H9 (cell line): ENCODE results near the gene NHERF2. TPM values are rescaled to one million over a fixed set of nuclear protein-coding genes. Genes with fewer than 3 reads are reported as not detected.

Experiments
- DNase-seq: peaks from one replicate; pipeline ENCODE4 v3.0.0-alpha.2; 2017
- H2AFZ ChIP-seq: one replicate; pipeline ENCODE4 v1.6.1; 2013; ENCODE audit warnings: mild to moderate bottlenecking, low read length, control low read depth, moderate library complexity
- H2AK5ac ChIP-seq: 2 replicates; pipeline ENCODE4 v1.6.1; 2013; ENCODE audit warnings: low read length, control low read depth, mixed read lengths; ENCODE audit not compliant: insufficient read length
- H2BK120ac ChIP-seq: one replicate; pipeline ENCODE4 v1.6.1; 2013; ENCODE audit warnings: low read depth, mild to moderate bottlenecking, low read length, control low read depth, inconsistent platforms; ENCODE audit not compliant: poor library complexity, severe bottlenecking
- H2BK12ac ChIP-seq: 2 replicates; pipeline ENCODE4 v1.6.1; 2013; ENCODE audit warnings: low read length, control low read depth, mixed read lengths, low read depth; ENCODE audit not compliant: insufficient read length
- H2BK15ac ChIP-seq: 2 replicates; pipeline ENCODE4 v1.6.1; 2013; ENCODE audit warnings: low read depth, low read length, control low read depth
- H2BK20ac ChIP-seq: one replicate; pipeline ENCODE4 v1.6.1; 2013; ENCODE audit warnings: low read depth, mild to moderate bottlenecking, low read length, control low read depth, inconsistent platforms; ENCODE audit not compliant: poor library complexity, severe bottlenecking
- H2BK5ac ChIP-seq: 2 replicates; pipeline ENCODE4 v1.6.1; 2013; ENCODE audit warnings: low read length, control low read depth, mixed read lengths; ENCODE audit not compliant: insufficient read length
- H3K14ac ChIP-seq: 2 replicates; pipeline ENCODE4 v1.6.1; 2013; ENCODE audit warnings: low read length, control low read depth; ENCODE audit not compliant: insufficient read depth
- H3K18ac ChIP-seq: 2 replicates; pipeline ENCODE4 v1.6.1; 2013; ENCODE audit warnings: low read depth, mild to moderate bottlenecking, mixed read lengths, low read length, control low read depth; ENCODE audit not compliant: insufficient read length
- H3K23ac ChIP-seq: 2 replicates; pipeline ENCODE4 v1.6.1; 2013; ENCODE audit warnings: low read length, control low read depth, mixed read lengths, low read depth; ENCODE audit not compliant: insufficient read length
- H3K23me2 ChIP-seq: 2 replicates; pipeline ENCODE4 v1.6.1; 2013; ENCODE audit warnings: low read depth, mild to moderate bottlenecking, mixed read lengths, low read length, control low read depth; ENCODE audit not compliant: insufficient read length, poor library complexity, severe bottlenecking
- H3K27ac ChIP-seq: 2 replicates; pipeline ENCODE4 v1.5.1; 2013; ENCODE audit warnings: low read length, control low read depth, mixed read lengths, low read depth; ENCODE audit not compliant: insufficient read length
- H3K27me3 ChIP-seq: 2 replicates; pipeline ENCODE4 v1.6.1; 2013; ENCODE audit warnings: low read length, control low read depth, inconsistent platforms; ENCODE audit not compliant: insufficient read depth
- H3K4ac ChIP-seq: 2 replicates; pipeline ENCODE4 v1.6.1; 2013; ENCODE audit warnings: low read depth, mild to moderate bottlenecking, control low read depth, inconsistent platforms, low read length, moderate library complexity
- H3K4me1 ChIP-seq: 2 replicates; pipeline ENCODE4 v1.6.1; 2013; ENCODE audit warnings: low read length, control low read depth, inconsistent platforms; ENCODE audit not compliant: insufficient read depth
- H3K4me2 ChIP-seq: 2 replicates; pipeline ENCODE4 v1.6.1; 2013; ENCODE audit warnings: low read length, control low read depth, mixed read lengths; ENCODE audit not compliant: insufficient read length, insufficient read depth
- H3K56ac ChIP-seq: 2 replicates; pipeline ENCODE4 v1.6.1; 2013; ENCODE audit warnings: low read depth, mild to moderate bottlenecking, mixed read lengths, low read length, control low read depth; ENCODE audit not compliant: insufficient read length
- H3K79me1 ChIP-seq: 2 replicates; pipeline ENCODE4 v1.6.1; 2013; ENCODE audit warnings: low read depth, mild to moderate bottlenecking, moderate library complexity, low read length, control low read depth, inconsistent platforms; ENCODE audit not compliant: insufficient read depth, poor library complexity, severe bottlenecking
- H3K79me2 ChIP-seq: 2 replicates; pipeline ENCODE4 v1.6.1; 2013; ENCODE audit warnings: low read length, control low read depth, inconsistent platforms; ENCODE audit not compliant: insufficient read depth
- H3K9ac ChIP-seq: 2 replicates; pipeline ENCODE4 v1.6.1; 2013; ENCODE audit warnings: low read length, control low read depth, mixed read lengths; ENCODE audit not compliant: insufficient read length; ENCODE audit errors: extremely low read depth
- H3K9me3 ChIP-seq: one replicate; pipeline ENCODE4 v1.6.1; 2013; ENCODE audit warnings: low read depth, low read length, inconsistent platforms; ENCODE audit not compliant: control insufficient read depth
- H3T11ph ChIP-seq: one replicate; pipeline ENCODE4 v1.6.1; 2013; ENCODE audit warnings: mild to moderate bottlenecking, low read length, control low read depth, inconsistent platforms
- H4K20me1 ChIP-seq: one replicate; pipeline ENCODE4 v1.6.1; 2013; ENCODE audit not compliant: control insufficient read depth, insufficient read length, insufficient read depth
- H4K5ac ChIP-seq: 2 replicates; pipeline ENCODE4 v1.6.1; 2013; ENCODE audit warnings: low read depth, mild to moderate bottlenecking, mixed read lengths, low read length, control low read depth; ENCODE audit not compliant: insufficient read length
- H4K8ac ChIP-seq: replicated peaks from 2 replicates; pipeline ENCODE4 v1.6.1; 2013; ENCODE audit warnings: low read length, control low read depth, mixed read lengths, low read depth; ENCODE audit not compliant: insufficient read length
- H4K91ac ChIP-seq: 2 replicates; pipeline ENCODE4 v1.6.1; 2013; ENCODE audit warnings: low read depth, mild to moderate bottlenecking, moderate library complexity, mixed read lengths, low read length, control low read depth; ENCODE audit not compliant: insufficient read length
- H3K27ac Mint-ChIP-seq, 3 experiments: 2 replicates in 2 of 3; 3 replicates in 1 of 3; pipeline ENCODE4 v1.8.0; 2020 to 2021; ENCODE audit warnings: mixed read lengths in 3 of 3, mild to moderate bottlenecking in 1 of 3, moderate library complexity in 1 of 3
- H3K27me3 Mint-ChIP-seq: 2 replicates; pipeline ENCODE4 v1.8.0; 2021; ENCODE audit warnings: low read depth, mild to moderate bottlenecking, moderate library complexity, mixed read lengths
- H3K36me3 Mint-ChIP-seq, 3 experiments: 2 replicates in 2 of 3; 3 replicates in 1 of 3; pipeline ENCODE4 v1.8.0; 2020 to 2021; ENCODE audit warnings: low read depth in 3 of 3, mixed read lengths in 3 of 3; ENCODE audit not compliant: insufficient read depth in 1 of 3
- H3K4me1 Mint-ChIP-seq, 2 experiments: 2 replicates each; pipeline ENCODE4 v1.8.0; 2020; ENCODE audit warnings: mixed read lengths in 2 of 2
- H3K4me3 Mint-ChIP-seq, 2 experiments: 2 replicates in 1 of 2; 3 replicates in 1 of 2; pipeline ENCODE4 v1.8.0; 2020 to 2021; ENCODE audit warnings: mild to moderate bottlenecking in 2 of 2, mixed read lengths in 2 of 2, moderate library complexity in 1 of 2
- H3K9me3 Mint-ChIP-seq, 2 experiments: 2 replicates in 1 of 2; 3 replicates in 1 of 2; pipeline ENCODE4 v1.8.0; 2020; ENCODE audit warnings: mild to moderate bottlenecking in 2 of 2, mixed read lengths in 2 of 2, moderate library complexity in 1 of 2
- WGBS: extraction: QIAGEN DNeasy Blood & Tissue Kit; methylation state at CpG from one replicate; pipeline ENCODE4 v1.1.7; 2013; ENCODE audit warnings: missing lambda C conversion rate, low lambda C conversion rate, mixed read lengths; ENCODE audit not compliant: insufficient read length; ENCODE audit errors: extremely low coverage; 5-methylcytosine and 5-hydroxymethylcytosine counted together
- total RNA-seq: library from RNA; stranded (reverse); gene quantifications from 2 replicates; pipeline ENCODE4 v1.2.1, GENCODE V29; 2021
- TF ChIP-seq, protein P1 (sequence below): fragments of 200-600 bp; sonication (generic); conservative IDR thresholded peaks from 3 replicates; pipeline ENCODE4 v1.8.0; 2021; ENCODE audit warnings: antibody characterized with exemption, mild to moderate bottlenecking

Gene NHERF2
- total RNA-seq, 1 experiment from 2014 or later: 15.3 TPM

DNA sequence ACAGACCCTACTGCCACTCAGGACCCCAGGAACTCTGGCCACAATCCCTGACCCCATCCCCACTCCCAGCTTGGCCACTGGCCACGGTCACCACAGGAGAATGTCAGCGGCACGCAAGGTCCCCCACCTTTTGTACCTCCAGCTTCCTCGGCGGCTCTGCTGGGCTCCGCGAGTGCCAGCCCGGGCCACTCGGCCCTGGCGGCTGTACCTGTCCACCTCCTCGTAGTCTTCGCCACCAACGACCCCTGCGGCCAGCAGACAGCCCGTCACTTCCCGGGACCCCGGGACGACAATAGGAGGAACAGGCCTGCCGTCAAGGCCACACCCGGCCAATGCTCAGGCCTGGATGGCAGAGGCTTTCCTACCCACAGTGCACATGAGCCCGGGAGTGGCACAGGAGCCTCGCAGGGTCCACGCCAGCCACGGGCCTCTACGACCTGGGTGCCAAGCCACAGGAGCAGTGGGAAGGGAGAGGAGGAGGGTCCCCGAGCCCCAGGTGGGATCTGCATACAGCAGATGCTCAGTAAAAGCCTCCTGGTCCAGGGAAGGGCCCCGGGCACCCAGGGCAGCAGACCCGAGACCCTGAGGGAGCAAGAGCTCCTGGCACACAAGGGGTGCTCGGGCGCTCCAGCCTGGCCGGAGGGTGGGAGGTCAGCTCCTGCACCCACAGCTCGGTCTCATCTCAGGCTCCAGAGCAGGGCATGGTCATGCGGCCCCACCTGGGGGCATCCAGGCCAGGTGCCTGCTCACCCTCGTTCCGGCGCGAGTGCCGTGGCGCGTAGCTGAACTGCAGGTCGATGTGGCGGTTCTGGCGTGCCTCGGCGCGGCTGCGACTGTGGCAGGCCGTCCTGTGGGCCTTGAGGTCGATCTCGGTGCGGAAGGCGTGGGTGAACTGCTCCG lies 25.0 kb upstream of the NHERF2 start:
- Mint-ChIP-seq H3K9me3 (no peaks in the 10 kb centered on the region), H3K27ac (0 out of 7 replicates have a peak overlapping the region, but pooled peaks of 1 of the 3 experiments have one; percentile 44), H3K36me3 (peaks cover 18 to 49% (median 48%) of the 10 kb centered on the region in 3 experiments), H3K4me3 (no peak overlapping the region), H3K4me1 (peaks cover 7 to 15% of the 10 kb centered on the region in 2 experiments), H3K27me3 (no peaks in the 10 kb centered on the region)
- no peak overlapping the region for H3K23ac ChIP-seq
- peaks cover 9% of the 10 kb centered on the region for H3K79me1 ChIP-seq
- H3K4me2 ChIP-seq: no peak overlapping the region
- peaks cover 5% of the 10 kb centered on the region; the same call in 1 of the 2 replicates for H3K79me2 ChIP-seq
- H3K27me3 ChIP-seq: no peaks in the 10 kb centered on the region
- H3K23me2 ChIP-seq: no peaks in the 10 kb centered on the region
- no peak overlapping the region for H2AK5ac ChIP-seq
- H4K91ac ChIP-seq: no peak overlapping the region
- no peak overlapping the region for H3K56ac ChIP-seq
- H3K4ac ChIP-seq: no peak overlapping the region
- H3K14ac ChIP-seq: no peak overlapping the region
- H2BK120ac ChIP-seq: no peak overlapping the region
- H2BK15ac ChIP-seq: no peak overlapping the region
- TF ChIP-seq, protein P1, sequence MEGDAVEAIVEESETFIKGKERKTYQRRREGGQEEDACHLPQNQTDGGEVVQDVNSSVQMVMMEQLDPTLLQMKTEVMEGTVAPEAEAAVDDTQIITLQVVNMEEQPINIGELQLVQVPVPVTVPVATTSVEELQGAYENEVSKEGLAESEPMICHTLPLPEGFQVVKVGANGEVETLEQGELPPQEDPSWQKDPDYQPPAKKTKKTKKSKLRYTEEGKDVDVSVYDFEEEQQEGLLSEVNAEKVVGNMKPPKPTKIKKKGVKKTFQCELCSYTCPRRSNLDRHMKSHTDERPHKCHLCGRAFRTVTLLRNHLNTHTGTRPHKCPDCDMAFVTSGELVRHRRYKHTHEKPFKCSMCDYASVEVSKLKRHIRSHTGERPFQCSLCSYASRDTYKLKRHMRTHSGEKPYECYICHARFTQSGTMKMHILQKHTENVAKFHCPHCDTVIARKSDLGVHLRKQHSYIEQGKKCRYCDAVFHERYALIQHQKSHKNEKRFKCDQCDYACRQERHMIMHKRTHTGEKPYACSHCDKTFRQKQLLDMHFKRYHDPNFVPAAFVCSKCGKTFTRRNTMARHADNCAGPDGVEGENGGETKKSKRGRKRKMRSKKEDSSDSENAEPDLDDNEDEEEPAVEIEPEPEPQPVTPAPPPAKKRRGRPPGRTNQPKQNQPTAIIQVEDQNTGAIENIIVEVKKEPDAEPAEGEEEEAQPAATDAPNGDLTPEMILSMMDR: no peak
- no peak overlapping the region for H3T11ph ChIP-seq
- H3K18ac ChIP-seq: no peak overlapping the region
- no CpG with 5 or more reads among the region's 53 CpGs for WGBS
- H4K5ac ChIP-seq: no peak overlapping the region
- H3K4me1 ChIP-seq: no peaks in the 10 kb centered on the region
- H3K9ac ChIP-seq: no peak overlapping the region
- no peak for DNase-seq
- no peak overlapping the region for H4K8ac ChIP-seq
- H4K20me1 ChIP-seq: no peaks in the 10 kb centered on the region
- H2BK20ac ChIP-seq: no peak overlapping the region
- H2AFZ ChIP-seq: no peak overlapping the region
- H3K9me3 ChIP-seq: no peaks in the 10 kb centered on the region
- H2BK12ac ChIP-seq: no peak overlapping the region
- H2BK5ac ChIP-seq: no peak overlapping the region
- H3K27ac ChIP-seq: no peak overlapping the region
